GM19099 (cell line): ENCODE data around the gene SPIB.

Experiments used
- POLR2A ChIP-seq: IDR thresholded peaks from 3 replicates; pipeline ENCODE4 v1.6.1; 2011; ENCODE audit warnings: low read depth; ENCODE audit not compliant: insufficient read length; ENCODE audit errors: extremely low read depth

Gene SPIB

DNA sequence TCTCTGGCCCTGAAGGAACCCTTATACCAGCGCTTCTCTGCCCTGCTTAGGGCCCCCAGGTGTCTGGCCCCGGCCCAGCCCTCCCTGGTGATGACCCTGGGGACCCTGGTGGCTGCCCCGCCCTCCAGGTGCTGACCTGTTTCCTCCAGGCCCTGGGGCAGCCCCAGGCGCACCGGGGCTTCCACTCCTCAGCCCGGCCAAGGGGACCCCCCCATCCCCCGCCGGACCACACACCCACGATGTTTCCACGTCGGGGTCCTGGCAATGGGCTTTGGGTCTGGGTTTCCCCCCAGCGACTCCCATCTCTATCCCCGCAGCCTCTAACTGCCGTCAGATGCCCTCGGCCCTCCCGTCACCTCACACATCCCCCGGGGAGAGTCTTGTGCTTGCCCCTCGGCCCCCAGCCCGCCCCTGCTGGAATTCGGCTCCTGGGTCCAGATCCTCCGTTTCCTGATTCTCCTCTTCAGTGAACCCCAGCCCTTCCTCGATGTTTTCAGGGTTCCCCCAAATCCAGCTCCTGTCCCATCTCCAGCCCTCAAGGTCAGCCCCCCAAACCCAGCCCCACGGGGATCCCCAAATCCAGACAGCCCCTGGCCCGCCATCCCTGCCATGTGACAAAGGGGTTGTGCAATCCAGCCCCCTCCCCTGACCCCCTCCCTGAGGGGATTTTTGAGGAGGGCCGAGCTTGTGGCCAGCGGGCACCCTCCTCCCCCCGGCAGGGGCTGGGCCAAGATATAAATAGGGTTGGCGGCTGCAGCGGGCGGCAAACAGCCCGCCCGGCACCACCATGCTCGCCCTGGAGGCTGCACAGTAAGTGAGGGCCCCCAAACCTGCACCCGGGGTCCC lies at the start of gene SPIB:
SPIB (plus strand) TSS at position 763 of the 846 bp plus-strand sequence; CDS start at position 788, 25 bp downstream.
- TF ChIP-seq POLR2A: peak; percentile 97

GRCh38 chr19:50371914-50372475 lies 46.7 kb upstream of the SPIB start:
- no peak for TF ChIP-seq POLR2A

GRCh38 chr19:50376166-50377050 lies 42.3 kb upstream of the SPIB start, which contains the start of gene NR1H2:
TSS of gene NR1H2 (plus strand) at chr19:50376457. CDS start at chr19:50377606, 1,149 bp downstream.
- peak; percentile 75 for TF ChIP-seq POLR2A

DNA sequence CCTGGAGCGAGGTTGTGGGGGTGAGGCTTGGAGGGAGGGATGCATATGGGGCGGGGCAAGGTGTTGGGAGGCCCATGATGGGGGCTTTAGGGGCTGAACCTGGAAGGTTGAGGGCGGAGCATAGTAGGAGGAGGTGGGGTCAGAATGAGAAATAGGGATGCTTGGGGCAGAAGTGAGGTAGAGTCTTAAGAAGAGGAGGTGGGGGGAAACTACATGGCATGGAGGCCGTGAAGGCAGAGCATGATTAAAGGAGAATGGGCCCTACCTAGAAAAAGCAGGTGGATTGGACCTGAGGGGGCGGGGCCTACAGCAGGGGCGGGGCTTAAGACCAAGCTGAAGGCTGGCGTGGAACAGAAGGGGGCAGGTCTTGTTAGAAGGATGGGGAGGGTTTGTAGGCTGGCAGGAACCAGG lies 41.7 kb upstream of the SPIB start:
- no peak for TF ChIP-seq POLR2A

- TF ChIP-seq POLR2A: no peak
These were observed 41.2 kb upstream of the SPIB start for GRCh38 chr19:50377517-50377916.

GRCh38 chr19:50378169-50378862 lies 40.4 kb upstream of the SPIB start:
- TF ChIP-seq POLR2A: no peak

DNA sequence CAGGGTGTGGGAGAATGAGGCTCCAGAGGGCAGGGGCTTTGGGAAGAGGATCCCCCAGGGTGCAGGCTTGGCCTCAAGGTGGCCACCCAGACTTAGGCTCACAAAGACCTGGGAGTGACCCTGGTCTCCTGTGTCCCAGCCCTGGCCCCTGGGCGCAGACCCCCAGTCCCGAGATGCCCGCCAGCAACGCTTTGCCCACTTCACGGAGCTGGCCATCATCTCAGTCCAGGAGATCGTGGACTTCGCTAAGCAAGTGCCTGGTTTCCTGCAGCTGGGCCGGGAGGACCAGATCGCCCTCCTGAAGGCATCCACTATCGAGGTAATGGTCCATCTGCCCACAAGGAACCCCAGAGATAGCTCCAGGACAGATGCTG lies 39.9 kb upstream of the SPIB start:
- no peak for TF ChIP-seq POLR2A

GRCh38 chr19:50379602-50380001 lies 39.1 kb upstream of the SPIB start:
- no peak for TF ChIP-seq POLR2A

DNA sequence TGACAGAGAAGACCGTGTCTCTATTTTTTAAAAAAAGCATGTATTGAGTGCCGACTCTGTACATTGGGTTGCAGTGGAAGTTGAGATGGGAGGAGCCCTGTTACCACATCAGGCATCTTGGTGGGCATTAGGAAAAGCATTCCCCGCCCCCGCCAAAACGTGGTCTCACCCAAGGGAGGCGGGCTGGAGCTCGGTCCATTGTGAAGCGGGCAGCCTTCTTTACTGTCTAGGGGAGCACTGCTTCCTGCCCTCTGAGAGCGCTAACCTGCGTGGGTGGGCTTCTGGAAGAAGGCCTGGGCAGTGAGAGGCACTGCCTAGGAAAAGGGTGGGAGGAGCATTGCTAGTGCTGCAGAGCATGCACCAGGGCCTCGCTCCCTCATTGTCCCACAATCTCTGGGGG lies 38.6 kb upstream of the SPIB start:
- TF ChIP-seq POLR2A: no peak

- TF ChIP-seq POLR2A: no peak
These were observed 38.0 kb upstream of the SPIB start for GRCh38 chr19:50380751-50381151.

GRCh38 chr19:50381881-50382729 lies 36.6 kb upstream of the SPIB start:
- no peak for TF ChIP-seq POLR2A

DNA sequence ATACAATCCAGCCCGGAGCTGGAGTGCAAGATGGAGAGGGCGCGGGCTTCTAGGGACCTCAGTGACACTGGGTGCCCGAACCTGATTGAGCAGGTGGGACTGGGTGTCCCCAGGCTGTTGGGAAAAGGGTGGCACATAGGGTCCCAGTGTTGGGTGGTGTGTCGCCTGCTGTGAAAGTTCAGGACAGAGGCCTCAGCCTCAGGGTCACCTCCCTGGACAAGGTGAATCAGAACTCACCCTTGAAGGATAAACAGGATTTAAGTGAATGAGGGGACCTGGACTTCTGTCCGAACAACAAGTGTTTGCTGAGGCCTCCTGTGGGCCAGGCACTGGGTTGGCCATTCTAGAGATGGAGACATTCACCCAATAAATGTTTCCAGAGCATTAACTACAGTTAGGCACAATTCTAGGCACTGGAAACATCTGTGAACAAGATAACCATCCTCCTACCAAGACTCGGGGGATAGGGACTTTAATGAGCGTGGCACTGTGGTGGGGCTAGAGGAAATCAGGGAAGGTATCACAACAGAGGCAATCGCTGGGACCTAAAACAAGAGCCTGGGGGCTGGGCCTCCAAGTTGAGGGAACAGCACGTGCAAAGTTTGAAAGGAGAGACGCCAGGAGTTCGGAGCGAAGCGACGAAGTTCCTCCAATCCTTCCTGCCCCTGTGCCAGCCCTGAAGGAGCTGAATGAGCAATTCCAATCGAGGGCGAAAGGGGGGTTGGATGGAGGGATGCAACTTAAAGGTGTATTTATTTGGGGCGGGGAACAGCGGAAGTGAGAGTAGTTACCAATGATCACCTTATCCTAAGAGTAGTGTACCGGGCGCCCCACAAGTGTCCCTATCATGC lies 35.5 kb upstream of the SPIB start:
- TF ChIP-seq POLR2A: no peak
